Activated CD4-positive, alpha-beta memory T cell treated with anti-CD3 and anti-CD28 coated beads, Interleukin-2, amount 10 ng/mL, durations not matched to agents 7 days and 5 days (primary cell): ENCODE results near the gene SUFU. TPM values are rescaled to one million over a fixed set of nuclear protein-coding genes. Genes with fewer than 3 reads are reported as not detected.

Experiments
- CTCF ChIA-PET: fragments of 350-600 bp; sonication (Branson Sonifier 250); formaldehyde crosslinking; loops from one replicate; lab custom pipeline; 2021; ENCODE audit warnings: antibody characterized with exemption, inconsistent platforms; lab: Charles Lee
- POLR2A ChIA-PET: fragments of 350-600 bp; sonication (Branson Sonifier 250); formaldehyde crosslinking; loops from one replicate; lab custom pipeline; 2021; ENCODE audit warnings: antibody characterized with exemption; lab: Charles Lee
- DNase-seq: peaks from one replicate; pipeline ENCODE4 v3.0.0-alpha.2; 2020
- H3K27ac Mint-ChIP-seq: one replicate; pipeline ENCODE4 v1.8.0; 2021; ENCODE audit warnings: mild to moderate bottlenecking, mixed read lengths
- H3K27me3 Mint-ChIP-seq: one replicate; pipeline ENCODE4 v1.8.0; 2021; ENCODE audit warnings: mixed read lengths
- H3K36me3 Mint-ChIP-seq: one replicate; pipeline ENCODE4 v1.8.0; 2021; ENCODE audit warnings: low read depth, mixed read lengths
- H3K4me1 Mint-ChIP-seq: one replicate; pipeline ENCODE4 v1.8.0; 2021; ENCODE audit warnings: mixed read lengths
- H3K4me3 Mint-ChIP-seq: one replicate; pipeline ENCODE4 v1.8.0; 2021; ENCODE audit warnings: mild to moderate bottlenecking, mixed read lengths
- H3K9me3 Mint-ChIP-seq: one replicate; pipeline ENCODE4 v1.8.0; 2021; ENCODE audit warnings: mixed read lengths
- total RNA-seq, 2 experiments: library from RNA; stranded (reverse); gene quantifications; one replicate each; pipeline ENCODE4 v1.2.3, GENCODE V29; 2021

The SUFU gene
- total RNA-seq, 2 experiments from 2014 or later, result 18.0 to 19.6 TPM

DNA sequence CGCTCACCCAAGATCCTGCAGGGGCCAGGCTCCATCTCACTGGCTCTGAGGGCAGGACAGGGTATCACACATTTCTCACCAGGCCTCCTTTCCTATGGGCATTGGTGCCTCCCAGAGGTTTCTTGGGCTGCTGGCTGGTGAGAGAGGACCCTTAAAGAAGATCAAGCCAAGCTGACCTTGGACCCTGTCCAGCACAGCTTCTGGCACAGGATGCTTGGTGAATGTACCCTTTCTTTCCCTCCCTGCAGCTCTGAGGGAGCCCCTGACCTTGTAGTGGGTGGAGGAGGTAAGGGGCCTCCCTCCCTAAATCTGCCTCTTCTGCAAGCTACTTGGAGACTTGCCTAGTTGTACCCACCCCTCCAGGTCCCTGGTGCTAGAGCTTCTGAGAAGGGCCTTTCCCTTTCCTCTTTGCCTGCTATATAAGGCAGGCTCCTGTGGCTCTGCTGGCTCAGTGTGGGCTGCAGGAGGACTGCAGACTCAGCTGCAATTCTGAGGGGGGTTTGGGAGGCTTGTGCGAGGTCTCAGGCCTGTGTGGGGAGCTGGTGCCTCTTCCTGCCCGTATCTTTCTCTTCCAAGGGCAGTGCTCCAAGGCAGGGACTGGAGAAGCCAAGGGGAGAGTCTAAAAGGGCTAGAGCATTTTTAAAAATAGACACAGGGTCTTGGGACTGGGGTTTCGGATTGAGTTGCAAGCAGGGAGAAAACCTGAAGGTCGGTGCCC, 128.8 kb downstream of the SUFU start:
- Mint-ChIP-seq H3K4me3 (no peak overlapping the region), H3K4me1 (peaks cover 52% of the 10 kb centered on the region), H3K36me3 (peaks cover 3% of the 10 kb centered on the region), H3K27ac (peak overlapping the region; percentile 81), H3K9me3 (no peaks in the 10 kb centered on the region), H3K27me3 (no peaks in the 10 kb centered on the region)
- DNase-seq, result no peak
- POLR2A ChIA-PET, result interaction anchor here (0.6 to 1.8 kb wide), 5 partner anchors 12 to 459 kb away, joined by 4 to 8 read pairs (median 4); partner anchors contain the start of gene TRIM8
- CTCF ChIA-PET, result interaction anchor here (1.2 to 1.5 kb wide), 2 partner anchors 17 to 401 kb away, joined by 3 read pairs; no protein-coding TSS in a partner anchor

DNA sequence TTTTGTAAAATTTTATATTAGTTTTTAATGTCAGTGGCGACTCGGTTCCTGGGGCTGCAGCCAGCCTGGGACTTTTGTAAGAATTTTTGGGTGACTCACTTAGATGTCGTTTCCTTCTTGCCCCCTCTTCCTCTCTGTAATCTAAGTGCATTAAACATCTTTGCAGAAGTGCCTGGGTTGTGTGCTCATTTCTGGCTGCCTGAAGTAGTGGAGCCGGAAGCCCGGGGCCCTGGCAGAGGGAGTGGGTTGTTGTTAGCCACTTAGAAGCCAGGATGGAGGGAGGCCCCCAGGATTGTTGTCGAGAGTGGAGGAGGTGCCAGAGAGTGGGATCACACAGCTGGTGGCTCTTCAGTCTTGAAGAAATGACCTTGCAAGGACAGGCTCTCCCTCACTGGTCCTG, 129.5 kb downstream of the SUFU start:
- Mint-ChIP-seq H3K36me3 (peaks cover 3% of the 10 kb centered on the region), H3K27me3 (no peaks in the 10 kb centered on the region), H3K27ac (peak overlapping the region; percentile 81), H3K4me1 (peaks cover 52% of the 10 kb centered on the region), H3K4me3 (no peak overlapping the region), H3K9me3 (no peaks in the 10 kb centered on the region)
- ChIA-PET CTCF (interaction anchor here (1.2 kb wide), 1 partner anchor 18 kb away, joined by 3 read pairs; no protein-coding TSS in a partner anchor), POLR2A (interaction anchor here (0.7 to 0.8 kb wide), 2 partner anchors 9 to 11 kb away, joined by 3 to 5 read pairs; partner anchors contain the start of gene TRIM8)
- DNase-seq, result peak; percentile 44

DNA sequence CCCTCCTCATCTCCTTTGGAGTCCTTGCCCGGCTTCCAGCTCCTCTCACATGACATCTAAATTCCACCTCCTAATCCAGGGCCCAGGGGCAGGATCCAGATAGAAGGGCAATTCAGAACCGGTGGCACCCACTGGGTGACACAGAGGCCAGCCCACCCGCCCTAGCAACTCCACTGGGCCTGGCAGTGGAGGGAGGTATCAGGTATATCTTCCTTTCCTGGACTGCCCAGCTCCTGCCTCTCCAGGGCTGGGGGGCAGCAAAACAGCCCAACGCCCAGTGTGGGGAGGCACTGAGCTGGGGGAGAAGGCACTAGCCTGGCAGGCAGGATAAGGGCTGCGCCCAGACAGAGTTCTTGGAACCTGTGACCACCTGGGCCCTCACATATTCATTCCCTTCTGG, 130.1 kb downstream of the SUFU start:
- POLR2A ChIA-PET, result interaction anchor here (0.7 to 0.8 kb wide), 3 partner anchors 9 to 13 kb away, joined by 3 to 5 read pairs (median 3); partner anchors contain the start of gene TRIM8
- no peaks in the 10 kb centered on the region for H3K27me3 Mint-ChIP-seq
- H3K36me3 Mint-ChIP-seq, result peaks cover 3% of the 10 kb centered on the region
- H3K4me1 Mint-ChIP-seq, result peaks cover 52% of the 10 kb centered on the region
- H3K4me3 Mint-ChIP-seq, result no peak overlapping the region
- CTCF ChIA-PET, result interaction anchor here (0.7 to 1.2 kb wide), 2 partner anchors 18 to 19 kb away, joined by 3 read pairs; no protein-coding TSS in a partner anchor
- peak overlapping the region; percentile 81 for H3K27ac Mint-ChIP-seq
- no peaks in the 10 kb centered on the region for H3K9me3 Mint-ChIP-seq
- no peak for DNase-seq

DNA sequence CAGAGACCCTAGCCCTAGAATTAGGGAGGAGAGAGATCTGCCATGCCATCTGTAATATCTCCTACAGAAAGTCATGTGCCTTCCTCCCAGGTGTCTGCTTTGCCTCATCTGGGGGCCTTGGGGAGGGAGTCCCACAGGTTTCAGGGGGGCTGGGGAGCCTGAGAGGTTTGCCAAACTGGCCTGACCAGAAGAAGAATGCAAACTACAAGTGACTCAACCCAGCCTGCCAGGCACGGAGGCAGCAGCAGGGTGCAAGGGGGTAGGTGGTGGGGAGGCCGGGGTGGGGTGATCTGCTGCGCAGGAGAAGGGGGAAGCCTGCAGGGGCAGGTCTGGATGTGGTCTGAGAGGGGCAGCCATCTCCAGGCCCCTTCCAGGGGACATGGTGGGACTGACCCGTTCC, 130.9 kb downstream of the SUFU start:
- Mint-ChIP-seq H3K27me3 (peaks cover 3% of the 10 kb centered on the region), H3K9me3 (no peaks in the 10 kb centered on the region), H3K27ac (peak overlapping the region; percentile 44), H3K36me3 (peaks cover 3% of the 10 kb centered on the region), H3K4me3 (no peak overlapping the region), H3K4me1 (peaks cover 52% of the 10 kb centered on the region)
- ChIA-PET POLR2A (interaction anchor here (1.1 to 1.4 kb wide), 3 partner anchors 9 to 26 kb away, joined by 3 to 4 read pairs (median 4); no protein-coding TSS in a partner anchor), CTCF (interaction anchor here (0.6 to 1.3 kb wide), 2 partner anchors 34 to 35 kb away, joined by 3 to 6 read pairs; no protein-coding TSS in a partner anchor)
- DNase-seq, result no peak

DNA sequence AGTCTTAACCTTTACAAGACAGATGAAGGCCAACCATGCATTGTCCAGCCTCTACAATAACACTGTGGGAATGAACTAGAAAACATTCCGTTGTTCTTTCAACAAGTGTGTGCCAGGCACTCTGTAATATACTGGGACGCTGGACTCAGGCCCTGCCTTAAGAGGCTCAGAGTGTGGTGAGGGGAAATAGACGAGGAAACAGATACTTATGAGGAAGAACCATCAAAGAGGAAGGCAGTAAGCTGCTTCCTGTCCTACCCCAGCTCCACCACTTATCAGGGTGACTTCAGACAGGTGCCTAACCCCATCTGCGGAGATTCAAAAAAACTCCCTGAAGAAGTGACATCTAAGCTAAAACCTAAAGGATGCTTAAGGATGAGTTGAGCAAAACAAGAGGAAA, 131.6 kb downstream of the SUFU start:
- DNase-seq, result no peak
- ChIA-PET CTCF (interaction anchor here (1.2 to 1.4 kb wide), 3 partner anchors 9 to 51 kb away, joined by 4 to 7 read pairs (median 6); partner anchors contain the start of gene TRIM8), POLR2A (interaction anchor here (1.1 to 1.7 kb wide), 4 partner anchors 8 to 26 kb away, joined by 3 to 15 read pairs (median 4); partner anchors contain the start of gene TRIM8)
- Mint-ChIP-seq H3K36me3 (peaks cover 3% of the 10 kb centered on the region), H3K27me3 (peaks cover 4% of the 10 kb centered on the region), H3K4me3 (no peak overlapping the region), H3K4me1 (peaks cover 52% of the 10 kb centered on the region), H3K9me3 (no peaks in the 10 kb centered on the region), H3K27ac (peak overlapping the region; percentile 59)

DNA sequence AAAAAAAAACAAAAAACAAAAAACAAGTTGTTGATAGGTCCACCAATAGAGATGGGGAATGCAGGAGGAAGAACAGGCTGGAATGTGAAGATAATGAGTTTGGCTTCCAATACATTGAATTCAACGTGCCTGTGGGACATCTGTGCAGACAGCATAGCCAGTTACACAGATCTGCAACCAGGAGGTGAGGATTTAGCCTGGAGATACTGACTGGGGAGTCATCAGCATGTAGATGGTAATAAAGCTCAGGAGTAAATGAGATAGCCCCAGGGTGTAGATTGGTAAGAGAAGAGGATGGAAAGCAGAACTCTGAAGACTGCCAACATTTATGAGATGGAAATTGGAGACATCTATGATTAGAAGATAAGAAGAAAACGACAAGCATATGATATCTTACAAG, 135.8 kb downstream of the SUFU start:
- Mint-ChIP-seq H3K27ac (no peak overlapping the region), H3K36me3 (no peaks in the 10 kb centered on the region), H3K27me3 (peaks cover 4% of the 10 kb centered on the region), H3K9me3 (no peaks in the 10 kb centered on the region), H3K4me3 (no peak overlapping the region), H3K4me1 (peaks cover 24% of the 10 kb centered on the region)
- ChIA-PET CTCF (interaction anchor here (1.3 kb wide), 1 partner anchor 57 kb away, joined by 4 read pairs; no protein-coding TSS in a partner anchor), POLR2A (no interaction called here)
- DNase-seq, result no peak

DNA sequence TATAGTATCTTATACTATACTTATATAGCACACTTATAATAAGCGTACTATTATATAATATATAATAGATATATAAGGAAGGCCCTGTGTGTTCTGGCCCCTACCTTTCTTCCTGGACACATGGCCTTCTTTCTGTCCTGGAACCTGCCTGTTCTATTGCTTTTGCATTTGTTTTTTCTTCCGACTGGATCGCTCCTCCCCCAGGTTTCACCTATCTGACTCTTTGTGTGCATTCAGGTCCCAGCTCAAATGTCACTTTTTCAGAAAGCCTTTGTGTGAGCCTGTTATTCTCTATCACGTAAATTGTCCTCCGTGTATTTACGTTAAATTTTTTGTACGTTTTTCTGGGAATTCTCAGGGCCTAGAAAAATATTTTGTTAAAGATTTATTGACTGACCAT, 137.6 kb downstream of the SUFU start:
- H3K4me1 Mint-ChIP-seq, result peaks cover 13% of the 10 kb centered on the region
- no peaks in the 10 kb centered on the region for H3K9me3 Mint-ChIP-seq
- H3K4me3 Mint-ChIP-seq, result peak overlapping the region; percentile 87
- peak overlapping the region; percentile 84 for H3K27ac Mint-ChIP-seq
- POLR2A ChIA-PET, result interaction anchor here (0.5 to 2.4 kb wide), 14 partner anchors 9 to 205 kb away, joined by 3 to 16 read pairs (median 4); partner anchors contain the start of genes ARL3, SFXN2, SUFU and WBP1L
- H3K36me3 Mint-ChIP-seq, result peaks cover 14% of the 10 kb centered on the region
- H3K27me3 Mint-ChIP-seq, result peaks cover 4% of the 10 kb centered on the region
- CTCF ChIA-PET, result interaction anchor here (1.0 to 2.3 kb wide), 2 partner anchors 72 to 139 kb away, joined by 3 to 11 read pairs; partner anchors contain the start of genes ACTR1A, ARL3 and SFXN2
- no peak for DNase-seq

DNA sequence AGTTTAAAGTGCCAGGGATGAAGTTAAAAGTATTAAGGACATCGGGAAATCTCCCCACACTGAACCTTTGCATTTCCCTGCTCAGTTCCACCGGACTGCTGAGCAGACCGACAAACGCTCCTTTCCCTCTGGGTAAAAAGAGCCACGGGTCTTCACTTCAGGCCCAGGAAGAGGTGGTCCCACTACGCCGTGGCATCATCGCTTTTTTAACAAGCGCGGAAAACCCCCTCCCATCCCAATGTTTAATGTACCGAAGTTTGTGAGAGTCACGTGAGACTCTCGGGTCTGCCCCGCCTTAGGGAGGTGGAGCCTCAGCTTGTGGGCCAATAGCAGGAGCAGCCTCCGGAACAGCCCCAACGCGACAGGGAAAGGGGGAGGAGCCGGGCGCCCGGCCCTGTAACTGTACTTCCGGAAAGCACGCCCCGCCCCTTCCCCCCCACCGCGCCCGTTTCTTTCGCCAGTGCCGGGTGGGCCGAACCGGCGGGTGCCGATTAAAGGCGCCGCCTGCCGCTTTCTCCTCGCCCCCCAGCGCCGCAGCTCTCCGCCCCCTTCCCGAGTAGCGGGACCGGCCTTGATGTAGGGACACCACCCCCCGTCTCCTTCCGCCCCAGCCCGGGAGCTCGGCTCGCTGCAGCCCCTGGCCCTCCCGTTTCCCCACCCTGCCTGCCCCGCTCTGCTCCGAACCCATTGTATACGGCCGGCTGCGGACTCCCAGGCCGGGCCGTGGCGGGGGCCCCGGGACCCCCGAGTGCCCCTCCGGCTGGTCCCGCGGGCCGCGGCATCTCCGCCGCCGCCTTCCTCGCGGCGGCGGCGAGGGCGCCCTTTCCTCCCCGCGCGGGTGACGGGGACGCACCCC, 138.3 kb downstream of the SUFU start:
- Mint-ChIP-seq H3K36me3 (peaks cover 19% of the 10 kb centered on the region), H3K9me3 (no peaks in the 10 kb centered on the region), H3K4me1 (peaks cover 18% of the 10 kb centered on the region), H3K4me3 (peak overlapping the region; percentile 87), H3K27me3 (peaks cover 4% of the 10 kb centered on the region), H3K27ac (peak overlapping the region; percentile 84)
- DNase-seq, result peak; percentile 98
- ChIA-PET POLR2A (interaction anchor here (0.5 to 2.4 kb wide), 19 partner anchors 8 to 222 kb away, joined by 3 to 16 read pairs (median 4); partner anchors contain the start of genes ARL3, FBXL15, SFXN2 and SUFU), CTCF (interaction anchor here (0.7 to 2.3 kb wide), 5 partner anchors 32 to 190 kb away, joined by 3 to 11 read pairs (median 4); partner anchors contain the start of genes ACTR1A, ARL3 and SFXN2)

DNA sequence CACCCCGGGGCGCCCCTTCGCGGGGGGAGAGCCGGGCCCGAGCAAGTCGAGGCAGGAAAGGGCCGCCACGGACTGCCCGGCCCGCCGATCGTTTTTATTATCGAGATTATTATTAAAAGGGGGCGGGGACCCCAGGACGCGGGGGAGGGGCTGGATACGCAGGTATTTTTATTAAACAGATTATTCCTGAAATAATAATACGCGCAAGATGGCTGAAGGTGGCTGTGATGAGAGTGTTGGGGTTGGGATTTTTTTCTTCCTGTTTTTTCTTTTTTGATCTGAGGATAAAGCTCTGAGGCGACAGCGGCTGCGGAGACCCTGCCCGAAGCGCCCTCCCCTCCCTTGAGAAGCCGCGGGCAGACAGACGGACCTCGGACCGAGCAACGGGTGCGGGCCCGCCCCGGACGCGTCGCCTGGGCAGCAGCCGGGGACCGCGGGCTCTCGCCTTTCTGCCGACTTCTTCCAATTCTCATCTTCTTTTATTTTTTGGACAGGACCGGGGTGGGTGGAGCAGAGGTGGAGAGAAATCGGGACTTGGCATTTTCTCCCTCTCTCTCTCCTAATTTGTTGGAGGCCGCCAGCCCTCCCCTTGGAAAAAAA, 139.1 kb downstream of the SUFU start:
- ChIA-PET CTCF (interaction anchor here (0.7 to 0.8 kb wide), 3 partner anchors 32 to 190 kb away, joined by 3 to 4 read pairs (median 4); no protein-coding TSS in a partner anchor), POLR2A (interaction anchor here (0.8 to 2.4 kb wide), 12 partner anchors 9 to 222 kb away, joined by 3 to 16 read pairs (median 6); partner anchors contain the start of genes ARL3, FBXL15, SFXN2 and SUFU)
- H3K9me3 Mint-ChIP-seq, result no peaks in the 10 kb centered on the region
- peak; percentile 54 for DNase-seq
- H3K4me1 Mint-ChIP-seq, result peaks cover 25% of the 10 kb centered on the region
- H3K27me3 Mint-ChIP-seq, result peaks cover 4% of the 10 kb centered on the region
- H3K4me3 Mint-ChIP-seq, result peak overlapping the region; percentile 86
- H3K27ac Mint-ChIP-seq, result peak overlapping the region; percentile 88
- H3K36me3 Mint-ChIP-seq, result peaks cover 19% of the 10 kb centered on the region

DNA sequence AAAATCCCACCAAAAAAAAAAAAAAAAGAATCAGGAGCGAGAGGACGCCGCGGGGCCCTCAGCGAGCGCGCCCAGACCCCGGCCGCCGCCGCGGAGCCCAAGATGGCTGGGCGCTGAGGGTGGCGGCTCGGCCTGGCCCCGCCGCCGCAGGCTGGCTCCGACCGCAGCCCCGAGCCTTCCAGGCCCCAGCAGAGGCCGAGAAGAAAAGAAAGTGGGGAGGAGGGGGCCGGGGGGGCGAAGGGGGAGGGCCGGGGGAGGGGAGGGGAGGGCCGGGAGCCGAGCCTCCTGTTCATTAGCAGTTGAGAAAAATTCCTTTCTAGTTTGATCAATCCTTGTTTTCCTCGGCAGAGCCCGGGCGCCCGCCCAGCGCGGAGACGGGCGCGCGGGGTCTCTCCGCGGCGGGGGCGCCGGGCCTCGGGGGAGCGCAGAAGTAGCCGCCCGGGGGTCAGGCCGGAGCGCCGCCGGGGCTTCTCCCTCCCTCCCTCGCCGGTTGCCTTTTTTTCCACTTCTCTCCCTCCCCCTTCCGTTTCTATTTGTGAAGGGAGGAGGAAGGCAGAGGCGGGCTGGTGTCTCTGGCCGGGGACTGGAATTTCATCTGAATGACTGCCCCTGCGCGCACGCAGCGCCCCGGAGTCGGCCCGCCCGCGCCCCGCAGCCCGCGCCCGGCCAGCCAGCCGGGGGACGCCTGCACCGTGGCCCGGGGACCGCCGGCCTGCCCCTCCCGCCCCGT, 139.7 kb downstream of the SUFU start:
- peak; percentile 40 for DNase-seq
- ChIA-PET POLR2A (interaction anchor here (0.6 to 5.0 kb wide), 24 partner anchors 8 to 724 kb away, joined by 3 to 130 read pairs (median 6); partner anchors contain the start of genes ACTR1A, ARL3, C10orf95 and CNNM2), CTCF (interaction anchor here (0.9 to 3.8 kb wide), 8 partner anchors 8 to 70 kb away, joined by 3 to 39 read pairs (median 8); partner anchors contain the start of genes ARL3 and SFXN2)
- Mint-ChIP-seq H3K4me1 (peaks cover 32% of the 10 kb centered on the region), H3K36me3 (peaks cover 19% of the 10 kb centered on the region), H3K9me3 (no peaks in the 10 kb centered on the region), H3K27ac (peak overlapping the region; percentile 88), H3K4me3 (peak overlapping the region; percentile 86), H3K27me3 (peaks cover 4% of the 10 kb centered on the region)
